Measurements from ENCODE around the gene CCSER1. TPM values are rescaled to one million over a fixed set of nuclear protein-coding genes. Genes with fewer than 3 reads are reported as not detected.

CCSER1 gene
- total and polyA plus RNA-seq, 2 donors (not counting 1 experiment from before 2014, with no cell fraction given): 10.7 to 39.5 TPM

DNA sequence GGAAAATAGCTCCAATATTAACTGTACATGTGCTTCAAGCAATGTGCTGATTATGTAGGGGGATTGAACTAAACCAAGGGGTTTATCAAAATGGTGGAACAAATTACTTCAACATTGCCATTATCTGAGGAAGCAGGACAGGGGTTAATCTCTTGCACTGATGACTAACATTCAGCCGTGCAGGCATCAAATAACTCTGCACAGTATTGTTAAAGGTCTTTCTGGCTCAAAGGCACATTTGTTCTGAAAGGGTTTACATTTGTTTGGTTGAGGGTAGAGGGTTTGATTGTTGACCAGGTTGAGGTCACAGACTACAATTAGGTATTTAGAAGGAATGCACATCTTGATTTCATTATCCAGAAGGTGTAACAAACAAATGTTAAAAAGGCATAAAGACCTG lies 32.2 kb upstream of the CCSER1 start:
- ATAC-seq (ENCODE audit: low read depth) (no peak), DNase-seq (no peak)
- peaks cover 0 to under 1% of the 10 kb centered on the region in 2 donors for H3K4me1 ChIP-seq (ENCODE audit: control insufficient read depth in 2 of 2, insufficient read depth in 2 of 2, low read length in 2 of 2)
- no peak overlapping the region for H3K4me3 ChIP-seq (ENCODE audit: control extremely low read depth in 1 of 5, extremely low read depth in 1 of 5, insufficient read depth in 1 of 5, low read depth in 2 of 5, low read length in 4 of 5)
- H4K20me1 ChIP-seq (ENCODE audit: control insufficient read depth, insufficient read depth, low read length, poor library complexity, severe bottlenecking): no peaks in the 10 kb centered on the region
- Mint-ChIP-seq H3K27ac (no peak overlapping the region), H3K4me1 (peaks cover 8% of the 10 kb centered on the region), H3K9me3 (ENCODE audit: insufficient read depth) (no peaks in the 10 kb centered on the region), H3K4me3 (no peak overlapping the region), H3K27me3 (peaks cover 16% of the 10 kb centered on the region)
- no peak overlapping the region for H3K9ac ChIP-seq (ENCODE audit: low read length)
- CTCF ChIA-PET: no interaction called here
- H3K9me3 ChIP-seq (ENCODE audit: control extremely low read depth in 1 of 3, control insufficient read depth in 2 of 3, insufficient read depth in 1 of 3, low read length in 2 of 3): peaks cover 0 to 3% (median 0%) of the 10 kb centered on the region in 3 donors
- no peak overlapping the region for H3K27ac ChIP-seq (ENCODE audit: low read length in 2 of 2)
- POLR2A ChIA-PET: no interaction called here
- H3K27me3 ChIP-seq (replicated peaks in 1 of 4; ENCODE audit: control extremely low read depth in 1 of 4, control insufficient read depth in 3 of 4, insufficient read depth in 4 of 4, low read length in 3 of 4): peaks cover 0 to 3% (median 0%) of the 10 kb centered on the region in 4 experiments
- H3K4me2 ChIP-seq (replicated peaks; ENCODE audit: low read depth, low read length, poor library complexity, severe bottlenecking): no peak overlapping the region
- H2AFZ ChIP-seq (ENCODE audit: insufficient read depth, low read depth, low read length, poor library complexity, severe bottlenecking): no peak overlapping the region
- TF ChIP-seq, protein P1, sequence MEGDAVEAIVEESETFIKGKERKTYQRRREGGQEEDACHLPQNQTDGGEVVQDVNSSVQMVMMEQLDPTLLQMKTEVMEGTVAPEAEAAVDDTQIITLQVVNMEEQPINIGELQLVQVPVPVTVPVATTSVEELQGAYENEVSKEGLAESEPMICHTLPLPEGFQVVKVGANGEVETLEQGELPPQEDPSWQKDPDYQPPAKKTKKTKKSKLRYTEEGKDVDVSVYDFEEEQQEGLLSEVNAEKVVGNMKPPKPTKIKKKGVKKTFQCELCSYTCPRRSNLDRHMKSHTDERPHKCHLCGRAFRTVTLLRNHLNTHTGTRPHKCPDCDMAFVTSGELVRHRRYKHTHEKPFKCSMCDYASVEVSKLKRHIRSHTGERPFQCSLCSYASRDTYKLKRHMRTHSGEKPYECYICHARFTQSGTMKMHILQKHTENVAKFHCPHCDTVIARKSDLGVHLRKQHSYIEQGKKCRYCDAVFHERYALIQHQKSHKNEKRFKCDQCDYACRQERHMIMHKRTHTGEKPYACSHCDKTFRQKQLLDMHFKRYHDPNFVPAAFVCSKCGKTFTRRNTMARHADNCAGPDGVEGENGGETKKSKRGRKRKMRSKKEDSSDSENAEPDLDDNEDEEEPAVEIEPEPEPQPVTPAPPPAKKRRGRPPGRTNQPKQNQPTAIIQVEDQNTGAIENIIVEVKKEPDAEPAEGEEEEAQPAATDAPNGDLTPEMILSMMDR (IDR thresholded peaks at IDR 0.05): no peak
- TF ChIP-seq EZH2 (IDR thresholded peaks at IDR 0.05; ENCODE audit: borderline replicate concordance, insufficient read depth, low read depth, low read length, poor library complexity, severe bottlenecking): no peak
- no CpG with 5 or more reads among the region's 1 CpG for WGBS (ENCODE audit: insufficient coverage)
- no peaks in the 10 kb centered on the region for H3K36me3 ChIP-seq (replicated peaks in 1 of 2; ENCODE audit: control extremely low read depth in 1 of 2, control insufficient read depth in 1 of 2, extremely low read depth in 1 of 2, insufficient read depth in 2 of 2, low read length in 1 of 2)
- H3K79me2 ChIP-seq (ENCODE audit: control insufficient read depth, insufficient read depth, low read length): no peaks in the 10 kb centered on the region
- intact Hi-C loops (cut with micrococcal nuclease): no loop called here

DNA sequence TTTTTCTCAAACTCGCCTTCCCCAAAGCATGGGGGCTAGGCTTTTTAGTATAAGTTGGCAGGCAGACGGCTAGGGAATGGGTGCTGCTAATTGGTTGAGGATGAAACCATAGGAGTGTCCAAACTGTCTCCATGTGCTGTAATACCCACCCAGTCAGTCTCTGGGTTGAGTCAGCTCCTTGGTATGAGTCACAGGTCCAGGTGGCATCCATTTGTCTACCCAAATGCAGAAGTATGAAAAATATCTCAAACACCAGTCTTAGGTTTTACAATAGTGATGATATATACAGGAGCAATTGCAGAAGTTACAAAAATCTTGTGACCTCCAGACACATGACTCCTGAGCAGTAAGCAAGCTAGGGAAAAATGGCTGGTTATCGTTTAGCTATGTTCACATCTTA lies 27.4 kb upstream of the CCSER1 start:
- Histone ChIP-seq H3K4me2 (replicated peaks; ENCODE audit: low read depth, low read length, poor library complexity, severe bottlenecking) (no peak overlapping the region), H3K4me3 (ENCODE audit: control extremely low read depth in 1 of 5, extremely low read depth in 1 of 5, insufficient read depth in 1 of 5, low read depth in 2 of 5, low read length in 4 of 5) (no peak overlapping the region), H3K4me1 (ENCODE audit: control insufficient read depth in 2 of 2, insufficient read depth in 2 of 2, low read length in 2 of 2) (peaks cover 0 to 3% of the 10 kb centered on the region in 2 donors), H3K36me3 (replicated peaks in 1 of 2; ENCODE audit: control extremely low read depth in 1 of 2, control insufficient read depth in 1 of 2, extremely low read depth in 1 of 2, insufficient read depth in 2 of 2, low read length in 1 of 2) (no peaks in the 10 kb centered on the region), H3K9me3 (ENCODE audit: control extremely low read depth in 1 of 3, control insufficient read depth in 2 of 3, insufficient read depth in 1 of 3, low read length in 2 of 3) (peaks cover 0 to 3% (median 0%) of the 10 kb centered on the region in 3 donors), H3K79me2 (ENCODE audit: control insufficient read depth, insufficient read depth, low read length) (no peaks in the 10 kb centered on the region), H2AFZ (ENCODE audit: insufficient read depth, low read depth, low read length, poor library complexity, severe bottlenecking) (peak overlapping the region; percentile 30), H3K27me3 (replicated peaks in 1 of 4; ENCODE audit: control extremely low read depth in 1 of 4, control insufficient read depth in 3 of 4, insufficient read depth in 4 of 4, low read length in 3 of 4) (no peaks in the 10 kb centered on the region), H3K9ac (ENCODE audit: low read length) (no peak overlapping the region), H4K20me1 (ENCODE audit: control insufficient read depth, insufficient read depth, low read length, poor library complexity, severe bottlenecking) (no peaks in the 10 kb centered on the region), H3K27ac (ENCODE audit: low read length in 2 of 2) (peak overlapping the region in 1 of 2 donors; percentile 63)
- DNase-seq (peak; percentile 68), ATAC-seq (ENCODE audit: low read depth) (peak; percentile 97)
- Mint-ChIP-seq H3K4me3 (peak overlapping the region; percentile 8), H3K9me3 (ENCODE audit: insufficient read depth) (no peaks in the 10 kb centered on the region), H3K27ac (peak overlapping the region; percentile 85), H3K27me3 (peaks cover 5% of the 10 kb centered on the region), H3K4me1 (peaks cover 13% of the 10 kb centered on the region)
- POLR2A ChIA-PET: interaction anchor here (0.8 to 1.5 kb wide), 2 partner anchors 28 to 29 kb away, joined by 4 to 8 read pairs; partner anchors contain the start of gene CCSER1
- CTCF ChIA-PET: interaction anchor here (0.8 kb wide), 1 partner anchor 27 kb away, joined by 3 read pairs; the partner anchor contains the start of gene CCSER1
- intact Hi-C loops (cut with micrococcal nuclease): loop anchor here (2.0 kb wide), 1 partner anchor 27 kb away; the partner anchor contains the start of gene CCSER1
- TF ChIP-seq, protein P1 (IDR thresholded peaks at IDR 0.05): no peak
- TF ChIP-seq EZH2 (IDR thresholded peaks at IDR 0.05; ENCODE audit: borderline replicate concordance, insufficient read depth, low read depth, low read length, poor library complexity, severe bottlenecking): no peak
- WGBS (ENCODE audit: insufficient coverage): no CpG with 5 or more reads among the region's 3 CpGs

Data from B cell (primary cell).